Anterior cingulate cortex (tissue), 58 donors: ENCODE measurements around the gene BTBD16.
A peak's percentile ranks its signal among the peaks of the same experiment; 100 is the strongest.

ENCODE experiments used
- DNase-seq, 58 donors: peaks; one replicate each; lab custom pipeline; 2025; lab: John Stamatoyannopoulos, UW

The BTBD16 gene

GRCh38 chr10:122336332-122336731 lies 65.2 kb downstream of the BTBD16 start:
- no peak for DNase-seq

- DNase-seq, result no peak
Measured at GRCh38 chr10:122336961-122337360, 65.9 kb downstream of the BTBD16 start.

- DNase-seq, result no peak
Measured at GRCh38 chr10:122338609-122339441, 67.7 kb downstream of the BTBD16 start.

- no peak for DNase-seq
Measured at GRCh38 chr10:122341141-122341810, 70.2 kb downstream of the BTBD16 start.

GRCh38 chr10:122342293-122343134 lies 71.4 kb downstream of the BTBD16 start:
- DNase-seq, result peak in 35 of 58 donors; percentile 3 to 70 (median 29)

GRCh38 chr10:122343135-122343800 lies 72.2 kb downstream of the BTBD16 start:
- no peak for DNase-seq

- no peak for DNase-seq
Measured at GRCh38 chr10:122343936-122344335, 72.8 kb downstream of the BTBD16 start.

- DNase-seq, result peak in 16 of 58 donors; percentile 4 to 64 (median 26)
Measured at GRCh38 chr10:122344741-122345258, 73.7 kb downstream of the BTBD16 start.

- no peak for DNase-seq
Measured at GRCh38 chr10:122346326-122346950, 75.3 kb downstream of the BTBD16 start.

GRCh38 chr10:122347170-122347841 lies 76.2 kb downstream of the BTBD16 start:
- DNase-seq, result no peak

GRCh38 chr10:122348512-122348911 lies 77.4 kb downstream of the BTBD16 start:
- DNase-seq, result no peak

GRCh38 chr10:122348935-122349361 lies 77.9 kb downstream of the BTBD16 start:
- no peak for DNase-seq

GRCh38 chr10:122349758-122350369 lies 78.8 kb downstream of the BTBD16 start:
- DNase-seq, result no peak

GRCh38 chr10:122350893-122351292 lies 79.8 kb downstream of the BTBD16 start:
- DNase-seq, result no peak

- no peak for DNase-seq
Measured at GRCh38 chr10:122352817-122353525, 81.9 kb downstream of the BTBD16 start.

- no peak for DNase-seq
Measured at GRCh38 chr10:122354383-122354782, 83.3 kb downstream of the BTBD16 start.

GRCh38 chr10:122357685-122358084 lies 86.6 kb downstream of the BTBD16 start:
- DNase-seq, result no peak

- no peak for DNase-seq
Measured at GRCh38 chr10:122359621-122360020, 88.5 kb downstream of the BTBD16 start.
